Neural progenitor cell (in vitro differentiated cells): ENCODE data around the gene NCF2.

Experiments
- EZH2phosphoT487 ChIP-seq: fragments of 200-600 bp; sonication (generic); IDR thresholded peaks from 2 replicates; pipeline ENCODE4 v1.6.1; 2017; ENCODE audit warnings: antibody characterized with exemption
- TF ChIP-seq, protein P1 (sequence below): fragments of 200-600 bp; sonication (generic); IDR thresholded peaks from 2 replicates; pipeline ENCODE4 v1.5.1; 2017; ENCODE audit warnings: antibody characterized with exemption, mild to moderate bottlenecking

DNA sequence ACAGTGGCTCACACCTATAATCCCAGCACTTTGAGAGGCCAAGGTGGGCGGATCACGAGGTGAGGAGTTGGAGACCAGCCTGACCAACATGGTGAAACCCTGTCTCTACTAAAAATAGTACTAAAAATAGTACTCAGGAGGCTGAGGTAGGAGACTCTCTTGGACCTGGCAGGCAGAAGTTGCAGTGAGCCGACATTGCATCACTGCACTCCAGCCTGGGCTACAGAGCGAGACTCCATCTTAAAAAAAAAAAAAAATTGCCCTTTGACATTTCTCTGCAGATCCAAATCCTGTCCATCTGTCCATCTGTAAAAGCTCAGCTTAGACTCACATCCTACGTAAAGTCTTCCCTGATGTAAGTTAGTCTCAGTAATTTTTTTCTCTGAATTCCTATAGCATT, 6.2 kb upstream of the NCF2 start:
- TF ChIP-seq, protein P1, sequence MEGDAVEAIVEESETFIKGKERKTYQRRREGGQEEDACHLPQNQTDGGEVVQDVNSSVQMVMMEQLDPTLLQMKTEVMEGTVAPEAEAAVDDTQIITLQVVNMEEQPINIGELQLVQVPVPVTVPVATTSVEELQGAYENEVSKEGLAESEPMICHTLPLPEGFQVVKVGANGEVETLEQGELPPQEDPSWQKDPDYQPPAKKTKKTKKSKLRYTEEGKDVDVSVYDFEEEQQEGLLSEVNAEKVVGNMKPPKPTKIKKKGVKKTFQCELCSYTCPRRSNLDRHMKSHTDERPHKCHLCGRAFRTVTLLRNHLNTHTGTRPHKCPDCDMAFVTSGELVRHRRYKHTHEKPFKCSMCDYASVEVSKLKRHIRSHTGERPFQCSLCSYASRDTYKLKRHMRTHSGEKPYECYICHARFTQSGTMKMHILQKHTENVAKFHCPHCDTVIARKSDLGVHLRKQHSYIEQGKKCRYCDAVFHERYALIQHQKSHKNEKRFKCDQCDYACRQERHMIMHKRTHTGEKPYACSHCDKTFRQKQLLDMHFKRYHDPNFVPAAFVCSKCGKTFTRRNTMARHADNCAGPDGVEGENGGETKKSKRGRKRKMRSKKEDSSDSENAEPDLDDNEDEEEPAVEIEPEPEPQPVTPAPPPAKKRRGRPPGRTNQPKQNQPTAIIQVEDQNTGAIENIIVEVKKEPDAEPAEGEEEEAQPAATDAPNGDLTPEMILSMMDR, result no peak
- TF ChIP-seq EZH2phosphoT487, result no peak
